H9 (cell line): ENCODE results near the gene PTK7. TPM values are rescaled to one million over a fixed set of nuclear protein-coding genes. Genes with fewer than 3 reads are reported as not detected.
A peak's percentile ranks its signal among the peaks of the same experiment; 100 is the strongest.

Source experiments
- DNase-seq: peaks from one replicate; pipeline ENCODE4 v3.0.0-alpha.2; 2017
- H2AFZ ChIP-seq: one replicate; pipeline ENCODE4 v1.6.1; 2013; ENCODE audit warnings: mild to moderate bottlenecking, low read length, control low read depth, moderate library complexity
- H2AK5ac ChIP-seq: 2 replicates; pipeline ENCODE4 v1.6.1; 2013; ENCODE audit warnings: low read length, control low read depth, mixed read lengths; ENCODE audit not compliant: insufficient read length
- H2BK120ac ChIP-seq: one replicate; pipeline ENCODE4 v1.6.1; 2013; ENCODE audit warnings: low read depth, mild to moderate bottlenecking, low read length, control low read depth, inconsistent platforms; ENCODE audit not compliant: poor library complexity, severe bottlenecking
- H2BK12ac ChIP-seq: 2 replicates; pipeline ENCODE4 v1.6.1; 2013; ENCODE audit warnings: low read length, control low read depth, mixed read lengths, low read depth; ENCODE audit not compliant: insufficient read length
- H2BK15ac ChIP-seq: 2 replicates; pipeline ENCODE4 v1.6.1; 2013; ENCODE audit warnings: low read depth, low read length, control low read depth
- H2BK20ac ChIP-seq: one replicate; pipeline ENCODE4 v1.6.1; 2013; ENCODE audit warnings: low read depth, mild to moderate bottlenecking, low read length, control low read depth, inconsistent platforms; ENCODE audit not compliant: poor library complexity, severe bottlenecking
- H2BK5ac ChIP-seq: 2 replicates; pipeline ENCODE4 v1.6.1; 2013; ENCODE audit warnings: low read length, control low read depth, mixed read lengths; ENCODE audit not compliant: insufficient read length
- H3K14ac ChIP-seq: 2 replicates; pipeline ENCODE4 v1.6.1; 2013; ENCODE audit warnings: low read length, control low read depth; ENCODE audit not compliant: insufficient read depth
- H3K18ac ChIP-seq: 2 replicates; pipeline ENCODE4 v1.6.1; 2013; ENCODE audit warnings: low read depth, mild to moderate bottlenecking, mixed read lengths, low read length, control low read depth; ENCODE audit not compliant: insufficient read length
- H3K23ac ChIP-seq: 2 replicates; pipeline ENCODE4 v1.6.1; 2013; ENCODE audit warnings: low read length, control low read depth, mixed read lengths, low read depth; ENCODE audit not compliant: insufficient read length
- H3K23me2 ChIP-seq: 2 replicates; pipeline ENCODE4 v1.6.1; 2013; ENCODE audit warnings: low read depth, mild to moderate bottlenecking, mixed read lengths, low read length, control low read depth; ENCODE audit not compliant: insufficient read length, poor library complexity, severe bottlenecking
- H3K27ac ChIP-seq: 2 replicates; pipeline ENCODE4 v1.5.1; 2013; ENCODE audit warnings: low read length, control low read depth, mixed read lengths, low read depth; ENCODE audit not compliant: insufficient read length
- H3K27me3 ChIP-seq: 2 replicates; pipeline ENCODE4 v1.6.1; 2013; ENCODE audit warnings: low read length, control low read depth, inconsistent platforms; ENCODE audit not compliant: insufficient read depth
- H3K4ac ChIP-seq: 2 replicates; pipeline ENCODE4 v1.6.1; 2013; ENCODE audit warnings: low read depth, mild to moderate bottlenecking, control low read depth, inconsistent platforms, low read length, moderate library complexity
- H3K4me1 ChIP-seq: 2 replicates; pipeline ENCODE4 v1.6.1; 2013; ENCODE audit warnings: low read length, control low read depth, inconsistent platforms; ENCODE audit not compliant: insufficient read depth
- H3K4me2 ChIP-seq: 2 replicates; pipeline ENCODE4 v1.6.1; 2013; ENCODE audit warnings: low read length, control low read depth, mixed read lengths; ENCODE audit not compliant: insufficient read length, insufficient read depth
- H3K56ac ChIP-seq: 2 replicates; pipeline ENCODE4 v1.6.1; 2013; ENCODE audit warnings: low read depth, mild to moderate bottlenecking, mixed read lengths, low read length, control low read depth; ENCODE audit not compliant: insufficient read length
- H3K79me1 ChIP-seq: 2 replicates; pipeline ENCODE4 v1.6.1; 2013; ENCODE audit warnings: low read depth, mild to moderate bottlenecking, moderate library complexity, low read length, control low read depth, inconsistent platforms; ENCODE audit not compliant: insufficient read depth, poor library complexity, severe bottlenecking
- H3K79me2 ChIP-seq: 2 replicates; pipeline ENCODE4 v1.6.1; 2013; ENCODE audit warnings: low read length, control low read depth, inconsistent platforms; ENCODE audit not compliant: insufficient read depth
- H3K9ac ChIP-seq: 2 replicates; pipeline ENCODE4 v1.6.1; 2013; ENCODE audit warnings: low read length, control low read depth, mixed read lengths; ENCODE audit not compliant: insufficient read length; ENCODE audit errors: extremely low read depth
- H3K9me3 ChIP-seq: one replicate; pipeline ENCODE4 v1.6.1; 2013; ENCODE audit warnings: low read depth, low read length, inconsistent platforms; ENCODE audit not compliant: control insufficient read depth
- H3T11ph ChIP-seq: one replicate; pipeline ENCODE4 v1.6.1; 2013; ENCODE audit warnings: mild to moderate bottlenecking, low read length, control low read depth, inconsistent platforms
- H4K20me1 ChIP-seq: one replicate; pipeline ENCODE4 v1.6.1; 2013; ENCODE audit not compliant: control insufficient read depth, insufficient read length, insufficient read depth
- H4K5ac ChIP-seq: 2 replicates; pipeline ENCODE4 v1.6.1; 2013; ENCODE audit warnings: low read depth, mild to moderate bottlenecking, mixed read lengths, low read length, control low read depth; ENCODE audit not compliant: insufficient read length
- H4K8ac ChIP-seq: replicated peaks from 2 replicates; pipeline ENCODE4 v1.6.1; 2013; ENCODE audit warnings: low read length, control low read depth, mixed read lengths, low read depth; ENCODE audit not compliant: insufficient read length
- H4K91ac ChIP-seq: 2 replicates; pipeline ENCODE4 v1.6.1; 2013; ENCODE audit warnings: low read depth, mild to moderate bottlenecking, moderate library complexity, mixed read lengths, low read length, control low read depth; ENCODE audit not compliant: insufficient read length
- H3K27ac Mint-ChIP-seq, 3 experiments: 2 replicates in 2 of 3; 3 replicates in 1 of 3; pipeline ENCODE4 v1.8.0; 2020 to 2021; ENCODE audit warnings: mixed read lengths in 3 of 3, mild to moderate bottlenecking in 1 of 3, moderate library complexity in 1 of 3
- H3K27me3 Mint-ChIP-seq: 2 replicates; pipeline ENCODE4 v1.8.0; 2021; ENCODE audit warnings: low read depth, mild to moderate bottlenecking, moderate library complexity, mixed read lengths
- H3K36me3 Mint-ChIP-seq, 3 experiments: 2 replicates in 2 of 3; 3 replicates in 1 of 3; pipeline ENCODE4 v1.8.0; 2020 to 2021; ENCODE audit warnings: low read depth in 3 of 3, mixed read lengths in 3 of 3; ENCODE audit not compliant: insufficient read depth in 1 of 3
- H3K4me1 Mint-ChIP-seq, 2 experiments: 2 replicates each; pipeline ENCODE4 v1.8.0; 2020; ENCODE audit warnings: mixed read lengths in 2 of 2
- H3K4me3 Mint-ChIP-seq, 2 experiments: 2 replicates in 1 of 2; 3 replicates in 1 of 2; pipeline ENCODE4 v1.8.0; 2020 to 2021; ENCODE audit warnings: mild to moderate bottlenecking in 2 of 2, mixed read lengths in 2 of 2, moderate library complexity in 1 of 2
- H3K9me3 Mint-ChIP-seq, 2 experiments: 2 replicates in 1 of 2; 3 replicates in 1 of 2; pipeline ENCODE4 v1.8.0; 2020; ENCODE audit warnings: mild to moderate bottlenecking in 2 of 2, mixed read lengths in 2 of 2, moderate library complexity in 1 of 2
- CTCF ChIP-seq: fragments of 200-600 bp; sonication (generic); conservative IDR thresholded peaks from 3 replicates; pipeline ENCODE4 v1.8.0; 2021; ENCODE audit warnings: antibody characterized with exemption, mild to moderate bottlenecking
- whole genome bisulfite sequencing: extraction: QIAGEN DNeasy Blood & Tissue Kit; methylation state at CpG from one replicate; pipeline ENCODE4 v1.1.7; 2013; ENCODE audit warnings: missing lambda C conversion rate, low lambda C conversion rate, mixed read lengths; ENCODE audit not compliant: insufficient read length; ENCODE audit errors: extremely low coverage; 5-methylcytosine and 5-hydroxymethylcytosine counted together
- total RNA-seq: library from RNA; stranded (reverse); gene quantifications from 2 replicates; pipeline ENCODE4 v1.2.1, GENCODE V29; 2021

Gene PTK7
- total RNA-seq, 1 experiment from 2014 or later, result 128 TPM

- Histone ChIP-seq H4K8ac (no peak overlapping the region), H2AFZ (no peak overlapping the region), H4K91ac (no peak overlapping the region), H3K56ac (no peak overlapping the region), H4K5ac (no peak overlapping the region), H3K9me3 (no peaks in the 10 kb centered on the region), H3K27ac (no peak overlapping the region), H2BK120ac (no peak overlapping the region), H3K14ac (no peak overlapping the region), H3K18ac (no peak overlapping the region), H3K79me1 (no peaks in the 10 kb centered on the region), H3T11ph (no peak overlapping the region), H2BK15ac (no peak overlapping the region), H3K79me2 (no peaks in the 10 kb centered on the region), H3K4ac (no peak overlapping the region), H2BK5ac (no peak overlapping the region), H3K27me3 (no peaks in the 10 kb centered on the region), H2AK5ac (no peak overlapping the region), H2BK12ac (no peak overlapping the region), H3K4me1 (no peaks in the 10 kb centered on the region), H2BK20ac (no peak overlapping the region), H3K23me2 (no peaks in the 10 kb centered on the region), H4K20me1 (no peaks in the 10 kb centered on the region), H3K9ac (no peak overlapping the region), H3K4me2 (no peak overlapping the region), H3K23ac (no peak overlapping the region)
- no peak for TF ChIP-seq CTCF
- Mint-ChIP-seq H3K4me1 (peaks cover 0 to 1% of the 10 kb centered on the region in 2 experiments; a peak in 2 of 4 replicates), H3K27me3 (no peaks in the 10 kb centered on the region), H3K27ac (peak overlapping the region in 2 of 3 experiments; percentile 13 to 24; a peak in 2 of 7 replicates), H3K36me3 (peaks cover 4 to 26% (median 22%) of the 10 kb centered on the region in 3 experiments; a peak in 5 of 7 replicates), H3K9me3 (no peaks in the 10 kb centered on the region), H3K4me3 (no peak overlapping the region)
- DNase-seq, result no peak
- whole genome bisulfite sequencing, result no CpG with 5 or more reads among the region's 10 CpGs
Measured at GRCh38 chr6:43188426-43188825, 112.3 kb downstream of the PTK7 start.
